Tongue (tissue), 2 donors: ENCODE data around the gene PDGFC. TPM values are rescaled to one million over a fixed set of nuclear protein-coding genes. Genes with fewer than 3 reads are reported as not detected.

ENCODE experiments used
- DNase-seq: peaks from one replicate; pipeline ENCODE4 v3.0.0-alpha.2; 2015
- total RNA-seq: library from RNA; depleted of rRNA; stranded (reverse); fragments of >200 nt; gene quantifications from one replicate; pipeline ENCODE4 v1.2.3, GENCODE V29; 2014

PDGFC gene
- total RNA-seq, 1 donor from 2014 or later = 25.8 TPM

GRCh38 chr4:156974264-156974663, 2.7 kb upstream of the PDGFC start:
- no peak for DNase-seq

GRCh38 chr4:156972379-156973015, 898 bp upstream of the PDGFC start:
- DNase-seq = peak; percentile 21

DNA sequence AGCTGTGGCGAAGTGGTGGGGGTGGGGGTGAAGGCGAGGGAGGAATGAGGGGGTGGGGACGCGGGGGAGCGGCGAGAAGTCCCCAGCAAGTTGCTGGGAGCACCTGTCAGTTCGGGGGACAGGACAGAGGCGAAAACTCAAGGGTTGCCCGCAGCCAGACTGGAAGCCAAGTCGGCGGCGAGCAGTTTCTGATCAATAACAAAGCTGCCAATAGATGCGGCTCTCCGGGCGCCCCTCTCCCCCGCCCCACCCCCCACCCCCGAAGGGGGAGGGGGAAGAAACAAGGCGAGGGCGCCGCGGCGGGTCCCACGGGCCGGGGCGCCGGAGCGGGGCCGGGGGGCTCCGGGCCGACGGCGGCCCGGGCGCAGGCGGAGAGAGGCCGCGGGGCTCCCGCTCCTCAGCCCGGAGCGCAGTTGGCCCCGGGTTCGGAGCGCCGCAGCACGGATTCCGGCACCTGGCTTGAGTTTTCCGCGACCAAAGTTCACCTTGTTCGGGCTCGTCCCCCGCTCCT, 379 bp downstream of the PDGFC start:
- DNase-seq = no peak

- DNase-seq = peak; percentile 80
Measured at GRCh38 chr4:156970501-156971164, 966 bp downstream of the PDGFC start.

- peak; percentile 50 for DNase-seq
Measured at GRCh38 chr4:156969911-156970310, 1.7 kb downstream of the PDGFC start.

DNA sequence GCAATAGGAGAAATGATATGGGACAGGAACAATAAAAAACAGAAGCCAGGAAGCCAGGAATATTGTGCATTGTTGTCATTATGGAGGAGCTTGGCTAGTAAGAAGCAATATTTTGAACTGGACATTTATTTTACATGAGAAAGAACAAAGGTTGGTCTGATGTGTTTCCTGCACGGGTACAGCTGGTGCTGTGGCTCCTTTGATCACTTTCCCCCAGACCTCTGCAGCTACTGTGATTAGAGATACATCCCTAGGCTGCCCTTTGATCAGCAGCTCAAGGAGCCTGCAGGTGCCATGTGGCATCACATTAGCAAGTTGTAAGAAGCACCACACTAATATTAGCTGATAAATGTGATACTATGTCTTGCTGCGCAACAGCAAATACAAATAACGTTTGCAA, 2.5 kb downstream of the PDGFC start:
- no peak for DNase-seq

DNA sequence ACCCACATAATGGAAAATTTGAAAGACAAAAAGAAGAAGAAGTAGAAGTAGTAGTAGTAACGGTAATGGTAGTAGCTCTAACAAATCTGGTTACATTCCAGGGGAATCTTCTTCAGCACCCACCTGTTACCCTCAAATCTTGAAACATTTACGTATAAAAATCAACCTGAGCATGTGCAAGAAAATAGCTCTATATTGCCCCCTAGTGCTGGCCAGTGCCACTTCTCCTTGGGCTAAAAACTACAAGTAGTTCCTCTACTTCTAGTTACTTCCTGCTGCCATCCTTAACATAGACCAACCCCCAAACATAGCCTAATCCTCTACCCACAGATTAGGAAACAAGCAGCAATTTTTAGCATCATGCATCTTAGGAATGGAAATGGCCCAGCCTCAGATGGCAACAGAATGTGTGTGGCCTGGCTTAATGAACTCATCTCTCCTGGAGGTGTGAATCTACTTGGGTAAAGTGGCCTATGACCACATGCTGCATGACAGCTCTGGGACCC, 3.1 kb downstream of the PDGFC start:
- peak; percentile 88 for DNase-seq

- no peak for DNase-seq
Measured at GRCh38 chr4:156966836-156967235, 4.8 kb downstream of the PDGFC start.

DNA sequence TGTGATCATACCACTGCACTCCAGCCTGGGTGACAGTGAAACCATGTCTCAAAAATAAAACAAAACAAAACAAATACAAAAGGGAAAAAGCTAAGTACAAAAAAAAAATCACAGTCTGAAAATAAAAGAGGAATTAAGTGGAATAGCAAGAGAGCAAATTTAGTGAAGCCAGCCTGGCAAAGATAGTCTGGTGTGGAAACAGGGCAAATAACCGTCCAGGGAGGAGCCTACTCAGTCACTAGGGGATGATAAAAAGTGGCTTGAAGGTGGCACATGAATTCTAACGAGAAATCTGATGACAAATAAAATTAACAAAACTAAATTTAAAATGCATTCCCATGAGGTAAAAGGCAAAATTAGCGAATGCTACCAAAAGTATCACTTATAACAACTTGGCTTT, 8.2 kb downstream of the PDGFC start:
- DNase-seq = no peak

DNA sequence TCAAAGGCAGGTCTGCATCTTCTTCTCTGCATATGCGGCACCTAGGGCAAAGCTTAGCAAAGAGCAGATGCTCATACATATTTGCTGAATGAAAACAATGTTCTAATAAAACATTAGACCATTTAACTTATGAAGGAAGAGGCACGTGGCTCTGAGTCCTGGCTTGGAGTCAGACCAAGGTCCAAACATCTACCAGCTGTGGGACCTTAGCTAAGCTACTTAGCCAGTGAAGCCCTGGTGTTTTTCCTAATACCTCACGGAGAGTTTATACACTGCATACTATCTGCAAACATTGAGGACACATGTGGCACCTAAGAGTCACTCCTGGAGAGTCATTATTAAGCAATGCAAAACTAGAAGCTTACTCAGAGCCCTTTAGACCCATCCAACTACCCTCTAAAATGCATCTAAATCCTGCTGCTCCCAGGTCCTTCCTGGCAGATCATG, 9.0 kb downstream of the PDGFC start:
- DNase-seq = no peak

DNA sequence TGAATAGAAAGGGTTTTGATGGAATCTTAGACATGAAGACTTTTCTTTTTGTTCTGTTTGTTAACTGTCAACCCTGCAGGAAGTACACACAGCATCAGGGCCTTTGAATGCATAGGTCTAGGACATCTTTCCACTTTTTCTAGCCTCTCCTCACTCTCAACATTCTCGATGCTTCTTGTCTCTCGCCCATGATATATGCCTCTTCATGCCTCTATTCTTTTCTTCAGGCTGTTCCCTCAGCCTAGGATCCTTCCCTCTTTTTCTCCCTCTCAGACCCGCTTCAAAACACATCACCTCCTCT, 9.6 kb downstream of the PDGFC start:
- DNase-seq = no peak

- no peak for DNase-seq
Measured at GRCh38 chr4:156961196-156962057, 10.2 kb downstream of the PDGFC start.

GRCh38 chr4:156959298-156959702, 12.3 kb downstream of the PDGFC start:
- no peak for DNase-seq

- DNase-seq = no peak
Measured at GRCh38 chr4:156958276-156959074, 13.1 kb downstream of the PDGFC start.

DNA sequence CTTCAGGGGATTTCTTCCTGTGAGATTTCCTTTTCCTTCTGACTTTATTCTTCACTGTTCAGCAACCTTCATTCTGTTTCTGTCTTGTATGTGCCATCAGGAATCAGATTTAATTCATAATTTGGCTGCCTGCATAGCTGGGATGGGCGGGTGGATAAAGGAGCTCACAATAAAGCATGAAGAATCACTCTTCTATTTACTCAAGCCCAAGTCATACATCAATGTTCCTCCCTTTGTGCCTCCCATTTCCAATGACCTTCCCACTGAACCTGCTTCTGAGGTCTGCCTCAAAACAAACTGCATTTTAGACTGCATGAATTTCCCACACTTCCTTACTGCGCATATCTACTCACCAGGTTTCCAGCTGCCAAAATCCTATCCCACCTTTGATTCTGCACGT, 14.0 kb downstream of the PDGFC start:
- DNase-seq = no peak

- no peak for DNase-seq
Measured at GRCh38 chr4:156956826-156957368, 14.7 kb downstream of the PDGFC start.

DNA sequence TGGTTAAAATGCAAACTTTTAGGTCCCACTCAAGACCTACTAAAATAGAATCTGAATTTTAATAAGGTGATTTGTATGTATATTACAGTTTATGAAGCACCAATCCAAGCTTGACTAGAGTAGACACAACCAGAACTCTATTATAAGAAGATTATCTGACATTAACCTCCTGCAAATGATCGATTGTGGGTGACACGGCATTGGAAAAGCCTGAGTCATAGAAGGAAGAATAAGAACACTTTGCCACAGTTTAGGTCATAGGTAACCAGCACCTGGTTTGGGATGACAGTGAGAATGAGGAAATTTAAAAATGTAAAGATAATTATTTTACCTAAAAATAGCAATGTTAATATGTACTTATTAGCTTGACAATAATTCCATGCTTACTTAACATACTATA, 15.2 kb downstream of the PDGFC start:
- DNase-seq = no peak

- DNase-seq = peak; percentile 55
Measured at GRCh38 chr4:156954587-156954986, 17.0 kb downstream of the PDGFC start.

DNA sequence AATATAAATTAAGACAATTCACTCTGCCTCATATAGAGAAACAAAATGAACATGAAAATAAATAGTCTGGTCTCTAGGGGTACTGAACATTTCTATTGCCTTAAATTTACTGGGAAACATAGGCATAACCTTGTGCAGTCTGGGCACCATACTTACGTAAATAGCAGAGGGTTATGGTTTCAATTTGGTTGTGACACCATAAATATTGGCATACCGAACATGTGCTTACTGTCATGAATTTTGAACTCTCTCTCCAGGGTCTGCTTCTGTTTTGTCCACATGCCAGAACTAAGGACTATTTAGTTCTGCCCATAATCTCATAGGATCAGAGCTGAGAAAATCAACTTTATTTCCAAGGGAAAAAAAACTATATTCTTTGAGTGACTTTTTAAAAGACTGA, 17.6 kb downstream of the PDGFC start:
- DNase-seq = no peak

DNA sequence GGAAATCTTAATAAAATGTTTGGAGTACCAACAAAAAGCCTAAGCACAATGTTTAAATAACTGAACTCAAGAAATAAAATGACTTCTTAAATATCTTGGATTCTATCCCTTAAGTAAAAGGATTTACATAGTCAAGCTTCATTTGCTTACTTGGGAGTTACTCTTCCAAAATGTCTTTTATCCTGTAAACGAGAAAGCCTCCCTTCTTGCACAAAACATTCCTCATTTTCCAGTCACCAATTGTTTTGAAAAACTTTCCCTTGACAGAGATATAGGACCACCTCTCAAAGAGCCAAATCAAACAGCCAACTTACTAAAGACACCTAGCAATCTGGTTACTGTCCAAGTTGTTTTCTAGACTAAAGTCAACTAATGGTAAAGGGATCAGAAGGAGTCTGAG, 18.6 kb downstream of the PDGFC start:
- no peak for DNase-seq

DNA sequence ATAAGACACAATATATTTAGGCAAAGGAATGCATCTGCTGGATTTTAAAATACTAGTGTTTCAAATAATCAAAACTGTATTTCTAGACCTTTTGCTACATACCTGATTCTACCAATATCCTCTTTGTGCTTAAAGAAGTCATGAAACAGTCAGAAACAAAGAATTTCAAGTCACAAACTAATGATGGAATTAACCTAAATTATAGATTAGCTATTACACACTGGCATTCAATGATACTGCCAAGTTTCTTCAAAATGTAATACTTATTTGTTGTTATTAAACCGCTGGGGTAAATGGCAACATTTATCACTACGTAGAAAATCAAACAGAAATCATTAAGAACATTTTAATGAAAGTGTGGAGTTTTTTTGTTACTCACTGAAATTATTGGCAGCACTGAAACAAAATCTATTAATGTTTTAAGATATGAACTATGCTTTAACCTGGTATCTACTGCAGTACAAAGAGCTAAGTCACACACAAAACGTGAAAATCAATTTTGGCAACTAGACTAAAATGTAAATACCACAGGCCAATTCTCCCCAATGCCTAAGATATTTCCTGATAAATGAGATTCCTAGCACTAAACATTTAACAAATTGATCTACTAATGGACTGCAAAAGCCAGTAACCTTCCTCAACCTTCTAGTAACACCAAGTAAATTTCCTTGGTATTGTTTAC, 19.4 kb downstream of the PDGFC start:
- DNase-seq = no peak
